HG03135 (cell line): ENCODE measurements around the gene CHCHD4.

Experiments
- ATAC-seq: cut with Tn5 transposase; IDR thresholded peaks from one replicate; pipeline ENCODE4 v1.9.1; 2021; ENCODE audit warnings: mild to moderate bottlenecking, moderate library complexity; ENCODE audit not compliant: unreplicated experiment

Gene CHCHD4

GRCh38 chr3:14150491-14151230, 26.0 kb upstream of the CHCHD4 start:
- no peak for ATAC-seq

GRCh38 chr3:14150078-14150477, 25.4 kb upstream of the CHCHD4 start:
- no peak for ATAC-seq

- ATAC-seq, result no peak
These were observed 23.6 kb upstream of the CHCHD4 start for GRCh38 chr3:14148041-14148985.

GRCh38 chr3:14147617-14148016, 22.9 kb upstream of the CHCHD4 start:
- no peak for ATAC-seq

- ATAC-seq, result no peak
These were observed 22.4 kb upstream of the CHCHD4 start for GRCh38 chr3:14147066-14147435.

GRCh38 chr3:14146381-14147065, 21.9 kb upstream of the CHCHD4 start:
- no peak for ATAC-seq

- ATAC-seq, result no peak
These were observed 21.2 kb upstream of the CHCHD4 start for GRCh38 chr3:14145670-14146380.

GRCh38 chr3:14145236-14145635, 20.6 kb upstream of the CHCHD4 start:
- no peak for ATAC-seq

- peak; percentile 94 for ATAC-seq
These were observed 19.9 kb upstream of the CHCHD4 start for GRCh38 chr3:14144423-14145075.

- ATAC-seq, result no peak
These were observed 18.9 kb upstream of the CHCHD4 start for GRCh38 chr3:14143271-14144225.

- no peak for ATAC-seq
These were observed 18.0 kb upstream of the CHCHD4 start for GRCh38 chr3:14142567-14143270.

- ATAC-seq, result no peak
These were observed 17.1 kb upstream of the CHCHD4 start for GRCh38 chr3:14141602-14142341.

GRCh38 chr3:14141144-14141543, 16.5 kb upstream of the CHCHD4 start:
- no peak for ATAC-seq

- ATAC-seq, result no peak
These were observed 16.0 kb upstream of the CHCHD4 start for GRCh38 chr3:14140668-14141067.

- ATAC-seq, result no peak
These were observed 15.1 kb upstream of the CHCHD4 start for GRCh38 chr3:14139771-14140170.

GRCh38 chr3:14138878-14139655, 14.4 kb upstream of the CHCHD4 start:
- no peak for ATAC-seq
